ELR (cell line): ENCODE results near the gene KRT8.
"Not testable (repeated sequence)": the region's sequence is repeated elsewhere in the genome, so short reads cannot be mapped to it uniquely, and the experiment has no call there.

ENCODE experiments used
- DNase-seq: peaks from one replicate; pipeline ENCODE4 v3.0.0-alpha.2; 2015; ENCODE audit warnings: low read depth

Gene KRT8

GRCh38 chr12:52874573-52875435 is 30.1 kb downstream of the KRT8 start:
- DNase-seq: peak; percentile 69

GRCh38 chr12:52873832-52874572 is 30.9 kb downstream of the KRT8 start:
- DNase-seq: peak; percentile 97

- no peak for DNase-seq
These were observed 31.4 kb downstream of the KRT8 start for GRCh38 chr12:52873513-52873831.

GRCh38 chr12:52872644-52873389 is 32.1 kb downstream of the KRT8 start:
- no peak for DNase-seq

- DNase-seq: peak; percentile 87
These were observed 33.4 kb downstream of the KRT8 start for GRCh38 chr12:52871291-52872039.

GRCh38 chr12:52870361-52871290 is 34.2 kb downstream of the KRT8 start:
- DNase-seq: peak; percentile 74

GRCh38 chr12:52867642-52868041 is 37.2 kb downstream of the KRT8 start:
- DNase-seq: no peak

- DNase-seq: no peak
These were observed 37.7 kb downstream of the KRT8 start for GRCh38 chr12:52867152-52867551.

GRCh38 chr12:52865090-52865944 is 39.6 kb downstream of the KRT8 start:
- DNase-seq: peak; percentile 81

- DNase-seq: no peak
These were observed 42.9 kb downstream of the KRT8 start for GRCh38 chr12:52862023-52862422.

- no peak for DNase-seq
These were observed 43.4 kb downstream of the KRT8 start for GRCh38 chr12:52861511-52861910.

- DNase-seq: peak; percentile 46
These were observed 44.6 kb downstream of the KRT8 start for GRCh38 chr12:52860102-52860823.

GRCh38 chr12:52857500-52857899 is 47.4 kb downstream of the KRT8 start:
- DNase-seq: no peak

GRCh38 chr12:52856787-52857186 is 48.1 kb downstream of the KRT8 start:
- DNase-seq: no peak

- DNase-seq: not testable (repeated sequence)
These were observed 48.8 kb downstream of the KRT8 start for GRCh38 chr12:52856077-52856476.

- no peak for DNase-seq
These were observed 53.1 kb downstream of the KRT8 start for GRCh38 chr12:52851787-52852186.

- no peak for DNase-seq
These were observed 54.2 kb downstream of the KRT8 start for GRCh38 chr12:52850681-52851080.

GRCh38 chr12:52849511-52849910 is 55.4 kb downstream of the KRT8 start:
- no peak for DNase-seq

- no peak for DNase-seq
These were observed 56.1 kb downstream of the KRT8 start, which contains the start of gene KRT78 for GRCh38 chr12:52848661-52849255. TSS of gene KRT78 (minus strand) at chr12:52848994. CDS start at chr12:52848930, 64 bp downstream.
